ENCODE results near the gene DTX1.
A peak's percentile ranks its signal among the peaks of the same experiment; 100 is the strongest.

The DTX1 gene

DNA sequence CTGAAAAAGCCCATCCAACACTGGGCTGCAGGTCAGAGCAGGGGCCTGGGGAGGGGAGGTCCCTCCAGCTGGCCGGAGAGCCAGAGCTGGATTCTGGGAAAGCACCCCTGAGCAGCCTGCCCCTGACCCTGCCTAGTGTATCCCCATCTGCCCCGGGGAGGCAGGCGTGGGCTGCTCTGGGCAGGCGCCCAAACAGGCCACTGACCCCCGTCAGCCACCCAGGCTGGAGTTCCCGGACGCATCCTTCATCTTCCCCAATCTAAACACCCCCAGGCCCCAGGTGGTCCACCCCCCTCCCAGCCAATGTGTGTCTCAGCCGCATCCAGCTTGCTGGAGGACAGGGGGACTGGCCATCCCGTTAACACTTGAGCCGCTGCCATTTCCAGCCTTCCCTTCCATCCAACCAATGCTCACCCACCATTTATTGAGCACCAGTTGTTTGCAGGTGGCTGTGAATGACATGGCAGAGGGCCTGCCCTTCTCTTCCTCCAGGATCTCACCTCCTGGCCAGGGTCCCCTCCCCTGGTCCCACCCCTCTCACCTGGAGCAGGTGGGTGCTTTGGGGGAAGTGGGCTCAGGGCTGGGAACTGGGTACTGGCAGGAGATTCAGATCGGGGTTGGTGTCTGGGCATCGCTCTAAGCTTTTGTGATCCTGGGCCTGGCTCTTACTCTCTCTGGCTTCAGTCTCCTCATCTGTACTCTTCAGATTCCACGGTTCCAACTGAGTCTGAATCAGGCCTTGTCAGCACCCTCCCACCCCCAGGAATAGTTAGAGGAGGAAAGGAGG is 743 bp upstream of the DTX1 start:
- H3K4me3 ChIP-seq (ENCODE audit: low read depth, low read length), result no peak overlapping the region

DNA sequence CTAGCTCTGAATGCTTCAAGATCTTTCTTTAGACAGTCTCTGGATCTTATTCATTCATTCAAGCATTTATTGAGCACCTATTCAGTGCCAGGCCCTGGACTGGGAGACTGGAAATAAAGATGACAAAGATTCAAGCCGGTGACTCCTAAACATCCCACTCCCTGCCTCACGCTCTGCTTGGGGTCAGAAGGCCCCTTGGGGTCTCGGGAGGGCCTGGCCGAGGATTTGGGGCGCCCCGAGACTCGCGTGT is 224 bp upstream of the DTX1 start:
- H3K4me3 ChIP-seq (ENCODE audit: low read depth, low read length), result peak overlapping the region; percentile 56

DNA sequence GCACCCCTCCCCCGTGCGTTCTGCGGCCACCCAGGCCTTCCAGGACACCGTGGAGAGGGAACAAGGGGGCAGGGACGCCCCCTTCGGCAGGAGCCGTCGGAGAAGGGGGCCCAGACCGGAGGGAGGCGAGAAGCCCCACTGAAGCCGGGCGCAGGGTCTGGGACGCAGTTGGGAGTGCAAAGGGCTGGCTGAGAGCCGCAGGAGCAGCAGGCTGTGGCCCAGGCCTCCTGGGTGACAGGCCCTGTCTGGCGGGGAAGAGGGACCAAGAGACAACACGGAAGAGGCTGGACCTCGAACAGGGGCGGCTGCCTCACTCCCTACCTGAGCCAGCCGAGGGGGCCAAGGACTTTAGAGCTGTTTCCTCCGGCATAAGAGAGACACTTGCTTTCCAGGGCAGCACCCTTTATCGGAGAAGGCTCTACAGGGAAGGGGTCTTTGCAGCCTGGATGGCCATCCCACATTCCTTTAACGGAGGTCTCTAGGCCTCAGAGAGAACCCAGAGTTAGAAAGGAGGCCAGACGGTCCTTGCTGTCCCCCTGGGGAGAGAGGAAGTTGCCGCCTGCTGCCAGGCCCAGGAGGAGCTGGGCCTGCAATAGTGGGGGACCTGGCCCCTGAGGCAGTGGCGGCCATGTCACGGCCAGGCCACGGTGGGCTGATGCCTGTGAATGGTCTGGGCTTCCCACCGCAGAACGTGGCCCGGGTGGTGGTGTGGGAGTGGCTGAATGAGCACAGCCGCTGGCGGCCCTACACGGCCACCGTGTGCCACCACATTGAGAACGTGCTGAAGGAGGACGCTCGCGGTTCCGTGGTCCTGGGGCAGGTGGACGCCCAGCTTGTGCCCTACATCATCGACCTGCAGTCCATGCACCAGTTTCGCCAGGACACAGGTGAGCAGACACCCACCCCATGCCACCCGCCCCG is 1.3 kb downstream of the DTX1 start:
- no peak overlapping the region for H3K4me3 ChIP-seq (ENCODE audit: low read depth, low read length)

DNA sequence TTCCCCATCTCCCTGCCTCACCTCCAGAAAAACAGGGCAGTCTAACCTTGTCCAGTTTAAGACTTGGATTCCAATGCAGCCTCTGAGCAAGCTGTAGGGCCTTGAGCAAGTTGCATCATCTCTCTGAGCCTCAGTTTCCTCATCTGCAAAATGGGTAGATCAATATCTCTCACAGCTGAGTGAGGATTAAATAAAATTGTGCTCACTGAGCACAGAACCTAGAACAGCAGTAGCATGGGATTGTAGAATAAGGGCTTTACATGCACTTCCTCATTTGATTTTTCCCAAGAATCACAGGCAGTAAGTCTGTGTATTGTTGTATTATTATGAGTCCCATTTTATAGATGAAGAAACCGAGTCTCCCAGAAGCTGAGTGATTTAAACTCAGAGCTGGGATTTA is 2.0 kb downstream of the DTX1 start:
- no peak overlapping the region for H3K4me3 ChIP-seq (ENCODE audit: low read depth, low read length)

DNA sequence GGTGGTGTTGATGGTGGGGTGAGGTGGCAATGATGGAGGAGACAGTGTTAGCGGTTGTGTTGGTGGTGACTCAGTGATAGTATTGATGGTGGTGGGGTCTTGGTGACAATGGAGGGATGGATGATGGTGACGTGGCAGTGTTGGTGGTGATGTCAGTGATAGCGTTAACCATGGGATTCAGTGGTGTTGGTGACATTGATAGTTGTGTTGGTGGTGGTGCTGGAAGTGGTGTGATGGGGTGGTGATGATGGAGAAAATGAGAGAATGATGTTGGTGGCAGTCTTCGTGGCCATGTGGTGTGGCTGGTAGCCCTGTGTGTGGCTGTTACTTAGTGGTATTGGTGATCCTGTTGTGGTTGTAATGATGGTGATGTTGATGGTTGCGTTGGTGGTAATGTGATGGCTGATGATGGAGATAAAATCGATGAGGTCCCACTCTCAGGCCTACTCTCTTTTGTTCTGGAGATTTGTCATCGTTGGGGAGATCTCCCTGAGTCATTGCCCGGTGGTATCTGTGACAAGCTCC is 2.6 kb downstream of the DTX1 start:
- no peak overlapping the region for H3K4me3 ChIP-seq (ENCODE audit: low read depth, low read length)

DNA sequence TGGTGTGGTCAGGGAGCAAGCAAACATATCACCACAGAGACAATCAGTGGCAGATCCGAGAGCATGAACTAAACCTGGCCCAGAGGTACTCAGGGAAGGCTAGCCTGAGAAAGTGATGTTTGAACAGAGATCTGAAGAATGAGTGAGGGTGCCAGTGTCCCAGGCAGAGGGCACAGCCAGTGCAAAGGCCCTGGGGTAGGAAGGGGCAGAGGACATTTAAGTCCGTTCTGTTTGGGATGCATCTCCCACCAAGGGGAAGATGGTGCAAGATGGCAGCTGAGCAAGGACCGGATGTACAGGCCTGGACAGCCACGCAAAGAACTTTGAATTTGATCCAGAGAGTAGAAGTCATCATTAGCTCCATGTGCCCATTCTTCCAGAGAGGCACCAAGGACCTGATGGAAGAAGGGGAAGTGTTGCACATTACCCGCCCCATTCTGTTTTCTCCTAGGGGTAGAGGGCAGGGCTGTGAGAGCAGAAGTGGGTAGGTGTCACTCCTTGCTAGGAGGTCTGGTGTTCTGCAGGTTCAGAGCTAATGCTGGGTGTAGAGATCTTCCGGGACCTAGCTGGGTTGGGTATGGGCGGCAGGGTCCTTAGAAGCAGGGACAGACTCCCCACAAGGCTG is 3.9 kb downstream of the DTX1 start:
- no peak overlapping the region for H3K4me3 ChIP-seq (ENCODE audit: low read depth, low read length)

DNA sequence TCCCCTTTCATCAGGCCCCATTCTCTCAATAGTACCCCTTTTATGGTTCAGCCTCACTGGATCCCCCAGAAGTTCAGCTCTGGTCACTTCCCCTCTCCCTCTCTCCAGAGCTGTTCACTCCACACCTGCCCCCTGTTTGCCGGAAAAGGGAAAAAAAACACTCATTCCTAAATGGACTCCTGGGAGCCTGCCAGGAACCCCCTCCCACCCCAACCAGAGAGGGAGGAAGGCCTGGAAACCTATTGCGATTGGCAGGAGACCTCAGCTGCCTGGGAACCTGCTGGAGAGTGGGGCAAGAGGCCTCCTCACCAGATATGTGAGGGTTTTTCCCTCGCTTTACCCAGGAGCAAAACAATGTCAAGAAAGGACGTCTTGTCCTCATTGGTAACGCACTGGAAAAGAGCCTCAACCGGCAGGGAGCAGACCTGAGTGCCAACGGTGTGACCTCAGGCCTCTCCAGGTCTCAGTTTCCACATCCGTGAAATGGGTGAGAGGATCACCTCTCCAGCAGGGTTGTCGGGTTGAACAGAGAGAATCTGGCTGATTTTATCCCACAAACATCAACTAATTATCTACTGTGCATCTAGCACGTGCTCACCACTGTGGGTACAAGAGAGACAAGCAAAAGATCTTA is 4.6 kb downstream of the DTX1 start:
- H3K4me3 ChIP-seq (ENCODE audit: low read depth, low read length), result no peak overlapping the region

DNA sequence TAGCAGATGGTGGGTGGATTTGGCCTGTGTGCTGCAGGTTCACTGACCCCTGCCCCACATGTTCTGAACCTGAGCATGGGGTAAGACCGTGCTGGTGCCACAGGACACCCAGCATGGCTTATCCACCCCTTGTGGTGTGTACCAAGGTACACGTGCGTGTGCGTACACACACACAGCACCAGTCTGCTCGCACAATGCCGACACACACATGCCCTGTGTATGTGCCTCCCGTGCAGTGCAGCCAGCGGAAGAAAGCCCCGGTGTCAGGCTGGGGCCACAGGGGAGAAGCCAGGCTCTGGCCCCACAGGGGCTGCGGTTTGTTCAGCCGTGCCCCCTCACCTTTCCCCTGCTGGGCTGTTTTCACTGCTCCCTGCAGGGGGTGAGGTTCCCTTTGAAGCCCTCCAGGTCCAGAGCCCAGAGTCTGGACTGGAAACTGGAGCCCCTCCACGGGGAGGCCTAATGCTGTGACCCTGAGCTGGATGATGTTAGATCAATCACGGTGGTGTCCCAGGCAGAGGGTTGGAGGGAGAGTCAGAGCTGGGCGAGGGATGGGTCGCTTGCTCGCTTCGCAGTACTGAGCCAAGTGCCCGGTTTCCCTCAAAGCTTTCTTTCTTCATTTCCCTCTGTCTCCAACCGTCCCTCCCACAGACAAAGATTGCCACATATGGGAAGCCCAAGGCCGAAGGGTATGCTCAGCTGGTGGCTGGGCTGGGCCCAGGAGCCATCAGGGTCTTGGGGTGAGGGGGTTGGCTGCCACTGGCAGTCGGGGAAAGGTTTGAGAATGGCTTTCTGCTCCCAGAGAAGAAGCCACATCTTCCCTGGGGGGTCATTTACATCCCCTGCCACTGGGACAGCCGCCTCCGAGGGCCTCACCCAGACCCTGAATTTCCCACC is 6.2 kb downstream of the DTX1 start:
- no peak overlapping the region for H3K4me3 ChIP-seq (ENCODE audit: low read depth, low read length)

DNA sequence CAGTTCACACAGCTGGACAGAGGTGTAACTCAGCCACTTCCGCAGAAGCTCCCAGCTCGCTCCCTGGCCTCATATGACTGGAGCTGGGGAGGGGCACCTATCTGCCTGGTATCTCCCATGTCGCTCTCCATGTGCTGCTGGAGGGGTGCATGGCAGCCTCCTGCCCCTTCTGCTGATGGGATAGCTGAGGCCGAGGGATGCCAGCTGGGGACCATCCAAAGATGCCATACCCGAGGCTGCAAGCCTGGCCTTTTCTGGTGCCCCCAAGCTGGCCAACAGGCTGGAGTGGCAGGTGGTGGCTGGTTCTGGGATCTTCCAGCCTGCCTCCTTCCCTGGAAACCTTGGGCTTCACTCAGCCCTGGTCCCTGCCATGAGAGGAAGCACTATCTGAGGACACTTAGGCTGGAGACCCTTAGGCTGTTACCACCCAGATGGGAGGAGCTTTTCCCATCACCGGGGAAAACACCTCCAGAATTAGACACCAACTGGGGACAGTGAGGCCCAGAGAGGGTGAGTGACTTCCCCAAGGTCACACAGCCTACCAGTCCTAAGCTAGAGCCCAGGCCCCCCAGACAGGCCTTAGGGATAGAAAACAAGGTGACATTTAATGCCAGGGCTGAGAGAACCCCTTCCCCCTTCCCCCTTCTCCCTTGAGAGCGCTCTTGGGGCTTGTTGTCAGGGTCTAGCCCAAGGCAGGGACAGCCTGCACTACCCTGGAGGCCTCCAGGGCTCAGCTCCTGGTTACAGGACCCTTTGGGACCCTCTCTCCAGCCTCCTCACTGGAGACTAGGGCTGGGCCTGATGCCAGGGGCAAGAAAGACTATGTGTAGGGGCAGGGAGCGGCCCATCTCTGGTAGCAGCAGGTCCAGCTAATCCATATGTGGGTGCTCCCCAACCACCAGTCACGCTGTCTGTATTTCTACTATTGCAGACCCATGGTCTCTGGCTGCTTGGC is 7.1 kb downstream of the DTX1 start:
- H3K4me3 ChIP-seq (ENCODE audit: low read depth, low read length), result no peak overlapping the region

DNA sequence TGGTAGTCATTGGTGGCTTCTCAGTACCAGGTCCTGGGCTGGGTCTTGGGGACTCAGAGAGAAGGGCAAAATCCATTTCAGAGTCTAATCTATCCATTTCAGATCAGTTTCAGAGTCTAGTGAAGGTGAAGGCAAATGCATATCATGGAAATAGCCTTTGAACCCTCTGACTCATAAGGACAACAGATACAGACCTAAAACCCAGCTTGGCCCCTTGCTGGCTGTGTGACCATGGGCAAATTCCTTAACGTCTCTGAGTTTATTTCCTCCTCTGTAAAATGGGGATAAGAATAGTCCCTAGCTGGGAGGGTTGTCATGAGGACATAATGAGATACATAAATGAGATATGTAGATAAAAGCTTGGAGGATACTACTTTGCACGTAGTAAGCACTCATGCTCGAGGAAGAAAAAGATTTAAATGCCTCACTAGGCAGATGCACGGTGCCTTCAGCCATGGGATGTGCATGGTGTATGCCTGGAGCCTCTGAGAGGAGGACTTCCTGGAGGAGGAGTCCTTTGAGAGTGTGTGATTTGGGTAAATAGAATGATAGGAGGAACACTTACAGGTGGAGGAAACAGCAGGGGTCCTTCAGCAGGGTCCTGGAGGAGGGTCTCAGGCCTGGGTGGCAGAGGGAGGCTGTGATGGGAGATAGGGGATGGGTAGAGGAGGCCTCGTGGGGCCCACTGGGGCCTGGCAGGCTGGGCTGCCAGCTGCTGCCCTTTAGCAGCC is 8.0 kb downstream of the DTX1 start:
- no peak overlapping the region for H3K4me3 ChIP-seq (ENCODE audit: low read depth, low read length)

DNA sequence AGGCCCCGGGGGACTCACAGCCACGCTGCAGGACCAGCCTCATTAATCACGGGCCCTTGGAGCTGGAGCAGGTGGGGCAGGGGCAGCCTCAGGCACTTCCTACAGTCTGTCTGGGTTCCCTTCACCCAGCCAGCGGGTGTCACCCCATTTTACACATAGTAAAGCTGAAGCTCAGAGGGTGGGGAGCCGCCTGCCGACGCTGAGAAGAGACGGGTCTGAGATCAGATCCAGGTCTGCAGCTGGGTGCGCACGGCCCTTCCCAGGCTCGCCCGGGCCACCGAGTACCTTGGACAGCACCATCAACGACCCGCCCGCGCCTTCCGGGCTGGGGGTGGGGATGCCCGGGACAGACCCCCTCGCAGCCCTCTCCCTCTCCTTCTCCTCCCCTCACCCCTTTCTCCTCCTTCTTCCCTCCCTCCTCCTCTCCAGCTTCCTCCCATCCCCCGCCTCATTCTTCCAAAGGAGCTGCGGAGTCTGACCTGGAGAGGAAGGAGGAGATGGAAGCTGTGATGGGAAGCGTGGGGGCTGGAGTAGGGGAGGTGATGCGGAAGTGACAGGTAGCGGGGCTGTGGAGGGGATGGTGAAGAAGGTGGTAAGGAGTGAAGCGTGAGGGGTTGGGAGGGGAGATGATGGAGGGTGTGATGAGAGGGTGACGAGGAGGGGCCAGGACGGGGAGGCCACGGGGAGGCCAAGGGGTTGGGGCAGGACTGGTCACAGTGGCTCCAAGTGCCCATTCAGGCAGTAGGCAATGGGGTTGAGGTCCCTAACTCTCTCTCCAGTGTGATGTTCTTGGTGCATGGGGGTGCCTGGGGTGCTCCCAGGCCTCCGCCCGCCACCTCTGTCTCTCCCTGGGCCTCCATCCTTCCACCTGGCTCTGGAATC is 8.8 kb downstream of the DTX1 start:
- no peak overlapping the region for H3K4me3 ChIP-seq (ENCODE audit: low read depth, low read length)

DNA sequence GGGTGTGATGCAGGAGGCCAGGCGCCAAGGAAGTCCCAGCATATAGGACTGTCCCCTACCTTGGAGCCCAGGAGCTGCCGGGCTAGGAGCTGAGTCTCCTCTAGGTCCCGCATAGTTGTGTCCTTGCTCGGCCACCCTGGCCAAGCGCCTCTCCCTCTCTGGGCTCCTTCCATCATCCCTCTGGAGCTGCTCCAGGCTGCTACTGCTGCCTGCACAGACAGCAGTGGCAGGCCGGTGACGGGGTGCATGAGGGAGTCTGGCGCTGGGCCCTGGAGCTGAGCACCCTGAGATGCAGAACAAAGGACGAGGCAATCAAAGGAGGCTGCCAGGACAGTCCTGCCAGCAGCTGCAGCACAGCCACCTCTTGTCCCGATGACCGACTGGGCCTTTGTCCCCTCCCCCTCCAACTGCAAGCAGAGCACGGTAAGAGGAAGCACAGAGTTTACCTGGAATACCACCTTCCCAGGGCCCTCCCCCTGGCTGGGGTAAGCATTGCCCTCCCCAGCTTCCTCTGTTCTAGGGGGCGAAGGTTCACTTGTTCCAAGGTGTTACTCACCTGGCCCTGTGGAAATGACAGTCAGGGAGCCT is 10.4 kb downstream of the DTX1 start:
- H3K4me3 ChIP-seq (ENCODE audit: low read depth, low read length), result no peak overlapping the region

DNA sequence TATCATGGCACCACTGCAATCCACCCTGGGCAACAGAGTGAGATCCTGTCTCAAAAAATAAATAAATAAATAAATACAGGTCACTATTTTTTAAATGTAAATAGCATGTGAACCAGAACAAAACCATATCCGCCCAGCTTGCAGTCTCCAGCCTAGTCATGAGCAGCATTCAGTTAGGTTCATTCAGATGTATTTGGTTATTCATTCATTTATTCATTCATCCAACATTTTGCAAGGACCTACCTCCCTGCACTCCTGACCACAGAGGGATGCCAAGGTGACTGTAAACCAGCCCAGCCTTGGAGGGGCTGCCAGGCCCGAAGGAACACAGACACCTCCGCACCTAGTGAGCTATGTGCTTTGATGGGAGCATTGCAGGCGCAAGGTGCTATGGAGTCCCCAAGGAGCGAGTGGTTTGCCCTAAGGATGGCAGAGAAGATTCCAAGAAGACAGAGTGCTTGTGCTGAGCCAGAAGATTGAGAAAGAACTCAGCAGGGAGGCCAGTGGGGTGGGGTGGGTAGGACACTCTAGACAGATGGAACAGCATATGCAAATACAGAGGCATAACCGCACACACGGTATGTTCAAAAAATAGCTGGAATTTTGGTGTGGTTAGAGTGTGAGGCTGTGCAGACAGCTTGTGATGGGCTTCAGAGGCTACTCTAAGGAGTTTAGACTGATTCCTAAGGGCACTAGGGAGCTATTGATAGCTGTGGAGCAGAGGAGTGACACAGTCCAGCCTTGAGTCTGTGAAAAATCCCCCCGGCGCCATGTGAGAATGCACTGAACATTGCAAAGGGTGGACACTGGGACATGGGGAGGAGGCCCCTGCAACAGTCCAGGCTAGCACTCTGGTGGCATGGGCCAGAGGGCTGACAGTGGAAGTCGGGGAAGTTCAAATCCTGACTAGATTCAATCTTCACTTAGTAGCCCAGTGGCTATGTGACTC is 11.7 kb downstream of the DTX1 start:
- H3K4me3 ChIP-seq (ENCODE audit: low read depth, low read length), result no peak overlapping the region

DNA sequence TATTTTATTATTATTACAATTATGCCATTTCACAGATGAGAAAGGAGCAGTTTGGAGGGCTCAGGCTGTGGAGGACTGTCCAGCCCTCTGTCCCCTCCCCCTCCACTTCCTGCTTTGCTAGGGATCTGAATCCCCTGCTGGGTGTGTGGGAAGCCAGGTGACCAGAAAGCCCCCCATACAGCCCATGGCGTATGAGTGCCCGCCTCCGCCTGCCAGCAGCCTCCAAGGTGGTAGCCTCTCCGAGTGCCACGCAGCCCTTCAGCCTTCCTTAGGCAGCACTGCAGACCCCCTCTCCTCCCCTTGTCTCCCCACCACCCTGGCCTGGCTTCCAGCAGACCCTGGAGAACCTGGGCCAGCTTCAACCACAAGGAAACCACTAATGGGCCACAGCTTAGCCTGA is 12.6 kb downstream of the DTX1 start:
- no peak overlapping the region for H3K4me3 ChIP-seq (ENCODE audit: low read depth, low read length)

DNA sequence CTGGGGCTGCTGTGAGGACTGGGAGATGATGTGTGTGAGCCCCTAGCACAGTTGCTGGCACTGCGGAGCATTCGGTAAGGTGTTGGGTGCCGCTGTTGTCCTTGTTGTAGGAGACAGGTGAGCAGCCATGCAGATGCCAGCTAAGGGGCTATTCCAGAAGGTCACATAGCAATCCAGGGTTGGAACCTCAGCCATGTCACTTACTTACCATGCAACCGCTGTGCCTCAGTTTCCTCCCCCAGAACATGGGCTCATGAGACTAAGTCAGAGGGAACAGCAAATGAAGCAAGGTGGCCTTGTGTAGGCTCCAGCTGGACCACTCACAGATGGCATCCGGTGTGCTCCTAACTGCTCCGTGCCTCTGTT is 13.2 kb downstream of the DTX1 start:
- H3K4me3 ChIP-seq (ENCODE audit: low read depth, low read length), result no peak overlapping the region

Data from iPS-11a (cell line).